ENCODE data around the gene TFB1M. TPM values are rescaled to one million over a fixed set of nuclear protein-coding genes. Genes with fewer than 3 reads are reported as not detected.

Gene TFB1M
- polyA plus RNA-seq, 1 experiment: 20.4 TPM

Other genes starting within 250 kb of the TFB1M start
- not detected in 2 replicates for gene CLDN20, start 50.5 kb downstream of the TFB1M start, polyA plus RNA-seq (2011; rRNA removed)
- not detected in 2 replicates for gene NOX3, start 141.4 kb upstream of the TFB1M start, polyA plus RNA-seq (2011; rRNA removed)